Measurements from ENCODE around the gene HS6ST3.
"Not testable (repeated sequence)": the region's sequence is repeated elsewhere in the genome, so short reads cannot be mapped to it uniquely, and the experiment has no call there.

The HS6ST3 gene

GRCh38 chr13:96460609-96461008, 370.7 kb downstream of the HS6ST3 start:
- DNase-seq = no peak

DNA sequence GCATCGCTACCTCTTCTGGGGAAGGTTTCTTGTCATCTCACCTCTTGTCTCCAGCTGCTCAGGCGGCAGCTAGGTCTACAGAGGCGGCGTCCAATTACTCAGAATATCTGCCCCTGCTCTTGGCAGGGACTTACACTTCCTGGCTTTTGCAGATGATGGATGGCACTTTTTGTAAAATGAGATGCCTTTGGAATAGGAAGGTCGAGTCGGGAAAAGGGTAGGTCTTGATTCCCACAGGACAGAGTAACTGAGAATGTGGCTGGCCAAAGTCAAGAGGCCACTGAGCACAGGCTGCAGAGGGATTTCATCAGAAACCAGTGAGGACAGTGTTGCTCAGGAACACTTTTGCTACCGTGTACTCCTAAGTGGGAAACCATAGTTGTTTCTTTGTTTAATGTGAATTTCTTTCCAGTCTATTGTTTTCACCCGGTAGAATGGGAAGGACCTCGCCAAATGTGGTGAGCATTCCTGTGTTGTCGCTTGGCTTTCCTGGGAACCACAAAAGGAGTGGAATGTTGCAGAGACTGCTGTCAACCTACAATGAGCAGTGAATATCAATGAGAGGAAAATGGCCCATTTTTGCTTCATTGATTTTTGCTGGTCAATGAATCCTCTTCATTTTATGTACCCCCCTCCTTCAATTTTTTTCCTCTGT, 383.7 kb downstream of the HS6ST3 start:
- no peak for DNase-seq

- DNase-seq = no peak
Measured at GRCh38 chr13:96474181-96474557, 384.3 kb downstream of the HS6ST3 start.

DNA sequence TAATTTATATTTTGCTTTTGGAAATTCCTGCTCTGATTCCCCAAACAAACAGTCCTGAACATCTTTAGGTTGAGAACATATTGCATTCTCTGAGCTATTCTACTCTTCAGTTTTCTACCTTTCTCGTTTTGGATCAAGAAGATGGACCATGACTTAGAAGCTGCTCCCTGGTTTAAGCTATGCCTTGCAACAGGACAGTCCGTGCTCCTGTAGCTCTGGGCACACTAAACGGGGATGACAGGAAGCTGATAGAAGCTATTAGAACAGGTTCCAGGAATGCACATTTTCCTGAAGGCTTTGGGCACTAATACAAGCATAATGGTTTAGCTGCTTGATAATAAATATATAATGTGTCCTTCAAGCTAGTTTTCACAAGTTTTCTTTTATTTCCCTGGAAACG, 385.2 kb downstream of the HS6ST3 start:
- no peak for DNase-seq

DNA sequence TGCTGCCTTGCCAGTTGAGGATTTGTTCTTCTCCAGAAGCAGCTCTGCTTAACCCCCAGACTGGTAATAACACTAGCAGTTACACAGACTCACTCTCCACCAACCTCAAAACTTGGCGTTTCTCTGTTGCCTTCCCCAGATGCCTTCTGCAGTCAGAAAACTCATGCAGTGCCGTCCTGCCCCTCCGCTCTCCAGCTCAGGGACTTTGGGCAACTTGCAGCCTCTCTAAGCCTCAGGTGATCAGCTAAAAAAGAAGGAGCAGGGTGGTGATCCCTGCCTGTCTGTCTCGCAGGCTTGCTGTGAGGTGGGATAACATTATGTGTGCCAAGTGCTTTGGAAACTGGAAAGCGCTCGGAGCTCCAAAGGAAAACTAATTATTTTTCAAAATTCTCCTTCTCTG, 391.6 kb downstream of the HS6ST3 start:
- no peak for DNase-seq

DNA sequence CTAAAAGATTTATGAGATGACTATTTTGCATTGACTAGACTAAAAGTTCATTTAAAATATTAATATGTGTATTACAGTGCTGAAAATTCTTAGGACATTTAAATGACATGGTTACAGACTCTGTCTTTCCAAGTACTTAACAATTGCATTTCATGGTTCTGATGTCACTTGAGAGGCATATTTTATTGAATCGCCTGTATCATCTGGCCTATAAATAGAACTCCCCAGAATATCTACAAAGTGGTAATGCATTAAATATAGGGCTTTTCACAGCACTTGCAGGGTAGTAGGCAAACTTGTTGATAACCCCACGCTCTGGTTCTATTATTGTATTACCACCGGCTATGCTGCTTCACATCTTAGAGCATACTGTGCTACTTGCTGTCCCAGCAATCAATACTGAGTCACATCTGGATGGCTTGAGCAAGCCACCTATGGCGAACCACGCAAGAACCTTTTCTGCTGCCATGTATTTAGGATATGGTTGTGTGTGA, 400.6 kb downstream of the HS6ST3 start:
- no peak for DNase-seq

- no peak for DNase-seq
Measured at GRCh38 chr13:96491103-96491502, 401.2 kb downstream of the HS6ST3 start.

DNA sequence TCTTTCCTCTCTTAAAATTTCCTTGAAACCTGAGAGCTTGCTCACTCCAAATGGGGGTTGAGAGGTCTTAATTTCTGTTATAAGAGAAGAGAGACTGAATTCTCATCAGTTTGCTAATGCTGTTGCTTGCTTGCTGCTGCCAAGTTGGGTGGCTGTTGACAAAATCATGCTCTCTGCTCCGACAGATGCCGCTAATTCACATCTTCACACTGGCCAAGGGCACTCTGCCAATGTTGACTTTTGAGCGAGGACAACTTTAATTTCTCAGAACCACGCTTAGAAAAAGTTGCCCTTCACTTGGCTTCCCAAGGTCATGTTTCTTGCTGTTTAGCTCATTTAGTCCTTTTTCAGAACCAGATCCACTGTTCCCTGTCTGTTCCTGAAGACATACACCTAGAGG, 402.9 kb downstream of the HS6ST3 start:
- DNase-seq = no peak

DNA sequence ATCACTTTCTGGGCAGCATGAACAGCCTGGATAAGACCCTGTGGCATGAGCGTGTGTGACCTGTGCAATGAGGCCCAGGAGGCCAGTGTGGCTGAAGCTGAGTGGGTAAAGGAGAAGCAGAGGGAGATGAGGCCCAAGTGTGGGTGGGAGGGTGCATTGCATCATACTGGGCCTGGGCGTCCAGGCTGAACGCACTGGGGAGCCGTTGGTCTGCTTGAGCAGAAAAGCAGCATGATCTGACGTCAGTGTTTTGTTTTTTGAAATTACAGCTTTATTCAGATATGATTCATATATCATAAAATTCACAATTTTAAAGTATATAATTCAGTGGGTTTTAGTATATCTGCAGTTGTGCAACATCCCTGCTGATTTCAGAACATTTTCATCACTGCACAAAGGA, 409.7 kb downstream of the HS6ST3 start:
- no peak for DNase-seq

- DNase-seq = no peak
Measured at GRCh38 chr13:96500953-96501352, 411.0 kb downstream of the HS6ST3 start.

DNA sequence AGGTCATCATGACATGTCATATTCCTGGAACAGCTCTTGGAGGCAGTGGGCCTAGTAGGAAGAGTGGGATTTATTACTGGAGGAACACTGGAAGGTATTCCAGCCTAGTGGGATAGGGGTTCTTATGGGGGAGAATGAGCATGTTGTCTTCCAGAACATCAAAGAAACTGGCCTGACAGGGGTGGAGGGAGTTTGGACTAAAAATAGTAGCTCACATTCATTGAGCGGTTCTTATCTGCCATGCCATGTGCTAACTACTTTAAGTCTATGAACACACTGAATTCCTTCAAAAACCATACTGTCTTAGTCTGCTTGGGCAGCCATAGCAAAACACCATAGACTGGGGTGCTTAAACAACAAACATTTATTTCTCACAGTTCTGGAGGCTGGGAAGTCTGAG, 413.6 kb downstream of the HS6ST3 start:
- no peak for DNase-seq

GRCh38 chr13:96511587-96511986, 421.7 kb downstream of the HS6ST3 start:
- DNase-seq = no peak

DNA sequence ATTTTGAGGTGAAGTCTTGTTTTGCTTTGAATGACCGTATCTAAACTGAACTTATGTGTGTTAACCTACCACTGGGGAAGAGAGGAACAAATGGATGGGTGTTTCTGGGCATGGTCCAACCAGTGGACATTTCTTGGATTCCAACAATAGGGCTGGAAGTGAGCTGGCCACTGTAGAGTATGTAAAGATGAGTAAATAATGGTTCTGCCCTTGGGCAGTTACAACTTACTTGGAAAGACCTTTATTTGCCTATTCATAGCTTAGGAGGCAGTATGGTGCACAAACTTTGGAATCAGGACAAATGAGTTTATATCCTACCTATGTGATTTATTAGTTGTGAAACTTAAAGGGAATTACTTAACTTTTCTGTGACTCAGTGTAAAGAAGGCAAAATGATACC, 429.5 kb downstream of the HS6ST3 start:
- no peak for DNase-seq

GRCh38 chr13:96524398-96525020, 434.6 kb downstream of the HS6ST3 start:
- DNase-seq = not testable (repeated sequence)

- DNase-seq = no peak
Measured at GRCh38 chr13:96525715-96526114, 435.8 kb downstream of the HS6ST3 start.

DNA sequence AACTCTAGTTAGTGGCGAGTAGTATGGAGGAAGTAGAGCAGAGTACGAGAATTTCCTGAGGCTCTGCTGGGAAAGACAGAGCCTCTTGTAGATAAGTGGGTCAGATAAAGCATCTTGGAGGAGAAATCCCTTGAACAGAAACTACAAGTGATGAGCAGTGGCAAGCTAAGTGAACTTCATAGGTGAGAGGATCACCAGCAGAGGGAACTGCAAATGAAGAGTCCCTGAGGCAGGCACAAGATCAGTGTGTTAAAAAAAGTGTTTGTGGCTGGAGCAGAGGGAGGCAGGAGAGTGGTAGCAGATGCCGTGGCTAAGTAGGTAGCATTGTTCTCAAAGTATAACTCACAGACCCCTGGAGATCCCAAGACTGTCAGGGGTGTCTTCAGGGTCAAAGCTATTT, 437.6 kb downstream of the HS6ST3 start:
- peak; percentile 61 for DNase-seq

DNA sequence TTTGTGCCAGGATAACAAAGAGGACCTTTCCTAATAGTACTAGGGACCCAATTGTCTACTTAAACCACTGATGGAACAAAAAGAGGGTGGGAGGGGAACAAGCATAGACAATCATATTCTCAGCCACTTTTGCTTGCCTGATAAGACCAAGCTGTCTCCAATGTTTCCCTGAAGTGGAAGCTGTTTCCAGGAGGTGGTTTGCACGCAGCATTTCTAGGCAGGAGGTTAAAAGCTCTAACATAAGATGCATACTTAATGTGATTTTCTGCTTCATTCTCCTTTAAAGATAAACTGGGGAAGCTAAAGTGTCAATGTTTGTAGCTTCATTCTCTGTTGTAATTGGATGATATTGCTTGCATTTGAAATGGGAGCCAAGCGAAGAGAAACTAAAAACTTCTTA, 442.9 kb downstream of the HS6ST3 start:
- no peak for DNase-seq

DNA sequence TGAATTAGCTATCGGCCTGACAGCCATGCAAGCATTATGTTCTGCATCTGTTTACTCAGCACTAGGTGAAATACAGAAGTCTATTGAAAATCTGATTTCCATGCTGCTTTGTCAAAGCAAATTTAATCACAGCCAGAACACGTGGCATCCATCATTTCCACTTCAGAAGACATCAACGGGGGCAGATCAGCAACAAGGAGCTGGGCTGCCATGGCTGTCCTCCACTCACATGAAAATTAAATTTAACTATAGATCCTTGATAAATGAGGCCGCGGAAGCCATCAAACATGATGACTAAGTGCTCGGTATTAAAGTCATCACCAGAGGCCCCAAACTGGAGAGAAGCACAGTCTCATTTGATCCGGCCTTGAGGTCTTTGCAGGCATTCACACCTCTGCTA, 443.5 kb downstream of the HS6ST3 start:
- no peak for DNase-seq

DNA sequence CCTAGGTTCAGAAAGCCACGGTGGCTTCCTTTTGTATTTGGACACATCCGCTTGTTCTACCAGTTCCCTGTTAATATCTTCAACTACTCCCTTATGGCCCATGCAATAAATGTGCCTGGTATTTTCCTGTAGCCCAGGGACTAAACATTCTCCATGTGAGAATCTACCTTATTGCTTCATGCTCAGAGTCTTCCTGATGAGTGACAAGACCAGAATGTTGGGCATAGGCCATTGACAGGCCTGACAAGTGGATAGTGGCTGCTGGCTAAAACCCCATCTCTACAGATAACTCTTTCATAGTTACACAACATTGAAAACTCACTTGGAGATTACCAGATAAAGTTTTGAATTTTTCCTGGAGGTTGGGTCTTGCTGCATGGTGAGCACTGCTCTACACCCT, 449.9 kb downstream of the HS6ST3 start:
- DNase-seq = no peak

- DNase-seq = no peak
Measured at GRCh38 chr13:96540670-96541069, 450.8 kb downstream of the HS6ST3 start.

GRCh38 chr13:96542986-96543385, 453.1 kb downstream of the HS6ST3 start:
- DNase-seq = no peak

GRCh38 chr13:96544957-96545356, 455.1 kb downstream of the HS6ST3 start:
- DNase-seq = no peak

GRCh38 chr13:96546463-96546862, 456.6 kb downstream of the HS6ST3 start:
- DNase-seq = no peak

- DNase-seq = no peak
Measured at GRCh38 chr13:96551546-96551945, 461.6 kb downstream of the HS6ST3 start.

DNA sequence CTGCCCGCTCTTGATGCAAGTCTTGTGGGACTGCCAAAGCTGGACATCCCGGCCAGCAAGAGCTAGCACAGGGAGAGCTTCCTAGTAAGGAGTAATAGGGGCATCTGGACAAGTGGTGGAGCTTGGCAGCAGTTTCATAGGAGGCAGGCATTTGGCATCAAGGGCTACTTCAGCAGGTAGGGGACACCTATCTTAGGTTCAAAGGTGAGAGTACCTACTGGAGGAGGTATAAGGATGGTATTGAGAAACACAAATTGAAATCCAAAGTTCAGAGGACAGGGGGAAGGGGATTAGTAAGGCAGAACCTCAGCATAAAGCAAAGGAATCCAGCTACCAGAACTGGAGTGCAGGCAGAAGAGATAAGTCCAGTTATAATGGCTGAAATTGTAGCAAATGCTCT, 462.7 kb downstream of the HS6ST3 start:
- DNase-seq = no peak
